Nephron (organoid): Measurements from ENCODE around the gene LPAR3.
A peak's percentile ranks its signal among the peaks of the same experiment; 100 is the strongest.

Experiments
- H3K27ac Mint-ChIP-seq, 3 experiments: 2 replicates each; pipeline ENCODE4 v1.8.0; 2020; ENCODE audit warnings: mixed read lengths in 3 of 3, mild to moderate bottlenecking in 2 of 3, moderate library complexity in 1 of 3
- H3K27me3 Mint-ChIP-seq: 2 replicates; pipeline ENCODE4 v1.8.0; 2021; ENCODE audit warnings: low read depth, mild to moderate bottlenecking, moderate library complexity, mixed read lengths
- H3K36me3 Mint-ChIP-seq: 2 replicates; pipeline ENCODE4 v1.8.0; 2020; ENCODE audit warnings: low read depth, mixed read lengths
- H3K4me1 Mint-ChIP-seq: 2 replicates; pipeline ENCODE4 v1.8.0; 2020; ENCODE audit warnings: mixed read lengths
- H3K4me3 Mint-ChIP-seq, 3 experiments: 2 replicates each; pipeline ENCODE4 v1.8.0; 2020; ENCODE audit warnings: mild to moderate bottlenecking in 3 of 3, mixed read lengths in 3 of 3, moderate library complexity in 2 of 3
- H3K9me3 Mint-ChIP-seq: 2 replicates; pipeline ENCODE4 v1.8.0; 2020; ENCODE audit warnings: mixed read lengths
- TF ChIP-seq, protein P1 (sequence below), 3 experiments: fragments of 200-600 bp; sonication (generic); IDR thresholded peaks; one replicate each; pipeline ENCODE4 v1.5.0; 2021; ENCODE audit warnings: antibody characterized with exemption in 3 of 3; ENCODE audit not compliant: unreplicated experiment in 3 of 3

LPAR3 gene

DNA sequence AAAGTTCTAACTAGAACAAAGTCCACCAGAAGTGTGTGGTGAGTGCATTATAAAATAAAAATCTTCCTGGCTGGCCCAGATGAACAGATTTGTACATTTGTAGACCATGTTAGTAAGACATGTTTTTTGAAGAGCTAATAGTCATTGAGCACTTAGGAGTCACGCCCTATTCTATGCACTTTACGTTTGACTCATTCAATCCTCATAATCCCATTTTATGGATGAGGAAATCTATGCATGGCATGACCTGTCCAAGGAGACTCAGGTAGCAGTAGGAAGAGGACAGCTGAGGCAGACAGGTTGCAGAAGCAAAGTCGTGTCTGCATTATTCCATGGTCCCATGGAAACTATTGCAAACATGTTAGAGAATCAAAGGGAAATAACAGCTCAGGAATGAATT lies 30.3 kb upstream of the LPAR3 start:
- TF ChIP-seq, protein P1, sequence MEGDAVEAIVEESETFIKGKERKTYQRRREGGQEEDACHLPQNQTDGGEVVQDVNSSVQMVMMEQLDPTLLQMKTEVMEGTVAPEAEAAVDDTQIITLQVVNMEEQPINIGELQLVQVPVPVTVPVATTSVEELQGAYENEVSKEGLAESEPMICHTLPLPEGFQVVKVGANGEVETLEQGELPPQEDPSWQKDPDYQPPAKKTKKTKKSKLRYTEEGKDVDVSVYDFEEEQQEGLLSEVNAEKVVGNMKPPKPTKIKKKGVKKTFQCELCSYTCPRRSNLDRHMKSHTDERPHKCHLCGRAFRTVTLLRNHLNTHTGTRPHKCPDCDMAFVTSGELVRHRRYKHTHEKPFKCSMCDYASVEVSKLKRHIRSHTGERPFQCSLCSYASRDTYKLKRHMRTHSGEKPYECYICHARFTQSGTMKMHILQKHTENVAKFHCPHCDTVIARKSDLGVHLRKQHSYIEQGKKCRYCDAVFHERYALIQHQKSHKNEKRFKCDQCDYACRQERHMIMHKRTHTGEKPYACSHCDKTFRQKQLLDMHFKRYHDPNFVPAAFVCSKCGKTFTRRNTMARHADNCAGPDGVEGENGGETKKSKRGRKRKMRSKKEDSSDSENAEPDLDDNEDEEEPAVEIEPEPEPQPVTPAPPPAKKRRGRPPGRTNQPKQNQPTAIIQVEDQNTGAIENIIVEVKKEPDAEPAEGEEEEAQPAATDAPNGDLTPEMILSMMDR (IDR thresholded peaks at IDR 0.05; ENCODE audit: unreplicated experiment in 3 of 3), result no peak
- Mint-ChIP-seq H3K4me1 (no peaks in the 10 kb centered on the region), H3K27me3 (peaks cover 11% of the 10 kb centered on the region), H3K27ac (no peak overlapping the region), H3K9me3 (no peaks in the 10 kb centered on the region), H3K36me3 (no peaks in the 10 kb centered on the region), H3K4me3 (no peak overlapping the region)

DNA sequence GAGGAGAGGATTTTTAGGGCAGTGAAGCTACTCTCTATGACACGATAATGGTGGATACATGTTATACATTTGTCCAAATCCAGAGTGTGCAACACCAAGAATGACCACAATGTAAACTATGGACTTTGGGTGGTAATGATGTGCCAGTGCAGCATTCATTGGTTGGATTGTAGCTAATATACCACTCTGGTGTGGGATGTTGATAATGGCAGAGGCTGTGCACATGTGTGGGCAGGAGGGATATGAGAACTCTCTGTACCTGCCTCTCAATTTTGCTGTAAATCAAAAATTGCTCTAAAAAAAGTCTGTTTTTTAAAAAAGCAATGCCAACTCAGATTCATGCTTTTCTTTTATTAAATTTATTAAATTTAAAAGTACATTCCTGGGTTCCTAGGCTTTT lies 27.2 kb upstream of the LPAR3 start:
- peak overlapping the region in 1 of 3 experiments; percentile 43 for H3K27ac Mint-ChIP-seq
- no peaks in the 10 kb centered on the region for H3K36me3 Mint-ChIP-seq
- H3K9me3 Mint-ChIP-seq, result no peaks in the 10 kb centered on the region
- H3K4me1 Mint-ChIP-seq, result no peaks in the 10 kb centered on the region
- no peak overlapping the region for H3K4me3 Mint-ChIP-seq
- H3K27me3 Mint-ChIP-seq, result peaks cover 9% of the 10 kb centered on the region
- TF ChIP-seq, protein P1 (IDR thresholded peaks at IDR 0.05; ENCODE audit: unreplicated experiment in 3 of 3), result no peak

- Mint-ChIP-seq H3K36me3 (no peaks in the 10 kb centered on the region), H3K27me3 (peaks cover 9% of the 10 kb centered on the region), H3K4me3 (no peak overlapping the region), H3K27ac (peak overlapping the region in 1 of 3 experiments; percentile 43), H3K9me3 (no peaks in the 10 kb centered on the region), H3K4me1 (no peaks in the 10 kb centered on the region)
- TF ChIP-seq, protein P1 (IDR thresholded peaks at IDR 0.05; ENCODE audit: unreplicated experiment in 3 of 3), result no peak
These were observed 26.5 kb upstream of the LPAR3 start for GRCh38 chr1:84919461-84919970.

GRCh38 chr1:84918726-84919336 lies 25.8 kb upstream of the LPAR3 start:
- peak overlapping the region in 1 of 3 experiments; percentile 57 for H3K27ac Mint-ChIP-seq
- TF ChIP-seq, protein P1 (IDR thresholded peaks at IDR 0.05; ENCODE audit: unreplicated experiment in 3 of 3), result no peak
- no peaks in the 10 kb centered on the region for H3K36me3 Mint-ChIP-seq
- H3K27me3 Mint-ChIP-seq, result peaks cover 9% of the 10 kb centered on the region
- H3K4me3 Mint-ChIP-seq, result no peak overlapping the region
- no peaks in the 10 kb centered on the region for H3K9me3 Mint-ChIP-seq
- no peaks in the 10 kb centered on the region for H3K4me1 Mint-ChIP-seq

GRCh38 chr1:84916897-84917296 lies 23.9 kb upstream of the LPAR3 start:
- Mint-ChIP-seq H3K27ac (no peak overlapping the region), H3K9me3 (no peaks in the 10 kb centered on the region), H3K27me3 (peaks cover 5% of the 10 kb centered on the region), H3K4me1 (no peaks in the 10 kb centered on the region), H3K36me3 (no peaks in the 10 kb centered on the region), H3K4me3 (no peak overlapping the region)
- TF ChIP-seq, protein P1 (IDR thresholded peaks at IDR 0.05; ENCODE audit: unreplicated experiment in 3 of 3), result no peak

DNA sequence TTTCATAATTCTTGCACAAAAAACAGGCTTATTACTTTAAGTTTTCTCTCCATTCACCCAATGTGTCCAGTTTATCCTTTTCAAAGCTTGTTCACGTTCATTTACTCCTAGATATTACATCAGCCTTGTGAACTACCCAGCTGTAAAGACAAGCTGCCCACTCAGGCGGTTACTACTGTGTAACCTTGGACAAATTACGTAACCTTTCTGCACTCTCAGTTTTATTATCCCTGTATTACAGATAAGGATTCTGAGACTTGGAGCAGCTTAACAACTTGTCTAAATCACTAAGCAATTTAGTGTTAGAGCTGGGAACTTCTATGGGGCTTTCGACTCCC lies 20.5 kb upstream of the LPAR3 start:
- H3K36me3 Mint-ChIP-seq, result no peaks in the 10 kb centered on the region
- H3K4me3 Mint-ChIP-seq, result no peak overlapping the region
- peak overlapping the region in 1 of 3 experiments; percentile 13 for H3K27ac Mint-ChIP-seq
- peaks cover 13% of the 10 kb centered on the region for H3K27me3 Mint-ChIP-seq
- TF ChIP-seq, protein P1 (IDR thresholded peaks at IDR 0.05; ENCODE audit: unreplicated experiment in 3 of 3), result no peak
- no peaks in the 10 kb centered on the region for H3K9me3 Mint-ChIP-seq
- no peaks in the 10 kb centered on the region for H3K4me1 Mint-ChIP-seq
